DMS53 (cell line): ENCODE results near the gene SORL1.

Experiments used
- DNase-seq: peaks from one replicate; lab custom pipeline; 2025; lab: John Stamatoyannopoulos, UW

Gene SORL1

GRCh38 chr11:121589946-121590537 is 137.9 kb downstream of the SORL1 start:
- DNase-seq: no peak

- no peak for DNase-seq
Measured at GRCh38 chr11:121590772-121591404, 138.8 kb downstream of the SORL1 start.

- DNase-seq: peak; percentile 83
Measured at GRCh38 chr11:121591405-121592033, 139.4 kb downstream of the SORL1 start.

GRCh38 chr11:121592708-121593107 is 140.6 kb downstream of the SORL1 start:
- no peak for DNase-seq

GRCh38 chr11:121595717-121596161 is 143.6 kb downstream of the SORL1 start:
- no peak for DNase-seq

GRCh38 chr11:121596195-121597155 is 144.4 kb downstream of the SORL1 start:
- no peak for DNase-seq

- no peak for DNase-seq
Measured at GRCh38 chr11:121603316-121603715, 151.2 kb downstream of the SORL1 start.

GRCh38 chr11:121604152-121604551 is 152.0 kb downstream of the SORL1 start:
- DNase-seq: no peak

- no peak for DNase-seq
Measured at GRCh38 chr11:121606354-121606753, 154.2 kb downstream of the SORL1 start.

GRCh38 chr11:121607341-121607740 is 155.2 kb downstream of the SORL1 start:
- DNase-seq: no peak

GRCh38 chr11:121608545-121609098 is 156.5 kb downstream of the SORL1 start:
- DNase-seq: no peak

- DNase-seq: no peak
Measured at GRCh38 chr11:121610706-121611105, 158.6 kb downstream of the SORL1 start.

GRCh38 chr11:121611242-121611641 is 159.1 kb downstream of the SORL1 start:
- no peak for DNase-seq

GRCh38 chr11:121613724-121614123 is 161.6 kb downstream of the SORL1 start:
- peak; percentile 57 for DNase-seq

GRCh38 chr11:121614636-121615240 is 162.6 kb downstream of the SORL1 start:
- DNase-seq: no peak

GRCh38 chr11:121615501-121615900 is 163.4 kb downstream of the SORL1 start:
- no peak for DNase-seq

GRCh38 chr11:121618516-121618915 is 166.4 kb downstream of the SORL1 start:
- no peak for DNase-seq

- DNase-seq: no peak
Measured at GRCh38 chr11:121625777-121626506, 173.8 kb downstream of the SORL1 start.

GRCh38 chr11:121626507-121626875 is 174.4 kb downstream of the SORL1 start:
- no peak for DNase-seq

GRCh38 chr11:121626980-121627379 is 174.9 kb downstream of the SORL1 start:
- no peak for DNase-seq

GRCh38 chr11:121630041-121630440 is 177.9 kb downstream of the SORL1 start:
- no peak for DNase-seq
